NCI-H2107 treated with DMSO at 0.1 percent for 48 hours (cell line): ENCODE measurements around the gene CD22.
"Not testable (repeated sequence)": the region's sequence is repeated elsewhere in the genome, so short reads cannot be mapped to it uniquely, and the experiment has no call there.

Experiments used
- DNase-seq: peaks from one replicate; lab custom pipeline; 2025; ENCODE audit not compliant: unreplicated experiment; lab: John Stamatoyannopoulos, UW

CD22 gene

DNA sequence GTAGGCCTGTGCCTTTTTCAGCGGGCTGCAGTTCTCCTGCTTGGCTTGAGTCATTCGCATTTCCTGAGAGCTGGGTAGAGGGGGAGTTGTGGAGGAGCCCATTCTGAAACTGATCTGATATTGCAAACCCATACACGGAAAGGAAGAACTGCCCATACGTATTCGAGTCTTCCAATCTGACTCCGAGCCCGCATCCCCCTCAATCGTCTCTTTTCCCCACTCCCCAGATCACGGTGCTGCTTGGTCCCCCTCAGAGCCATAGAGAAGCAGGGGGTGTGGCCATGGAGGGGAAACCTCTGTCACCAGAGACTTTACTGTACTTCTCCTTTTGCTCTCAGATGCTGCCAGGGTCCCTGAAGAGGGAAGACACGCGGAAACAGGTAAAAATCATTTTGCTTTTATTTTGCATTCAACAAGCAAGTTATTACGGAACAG is at the start of gene CD22:
TSS of gene CD22 (plus strand) at position 337 of the 435 bp plus-strand sequence. CDS start 2,854 bp downstream, outside the sequence.
- DNase-seq = no peak

DNA sequence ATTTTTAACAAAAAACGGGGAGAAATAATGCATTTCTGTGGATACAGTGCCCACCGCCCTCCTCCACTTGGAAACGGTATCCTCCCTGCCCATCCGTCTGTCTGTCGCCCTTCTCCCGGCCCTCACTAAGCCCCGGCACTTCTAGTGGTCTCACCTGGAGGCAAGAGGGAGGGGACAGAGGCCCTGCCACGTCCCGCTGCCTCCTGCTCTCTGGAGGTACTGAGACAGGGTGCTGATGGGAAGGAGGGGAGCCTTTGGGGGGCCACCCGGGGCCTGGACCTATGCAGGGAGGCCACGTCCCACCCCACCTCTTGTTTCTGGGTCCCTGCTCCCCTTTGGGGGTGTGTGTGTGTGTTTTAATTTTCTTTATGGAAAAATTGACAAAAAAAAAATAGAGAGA is 49.6 kb upstream of the CD22 start:
- no peak for DNase-seq

DNA sequence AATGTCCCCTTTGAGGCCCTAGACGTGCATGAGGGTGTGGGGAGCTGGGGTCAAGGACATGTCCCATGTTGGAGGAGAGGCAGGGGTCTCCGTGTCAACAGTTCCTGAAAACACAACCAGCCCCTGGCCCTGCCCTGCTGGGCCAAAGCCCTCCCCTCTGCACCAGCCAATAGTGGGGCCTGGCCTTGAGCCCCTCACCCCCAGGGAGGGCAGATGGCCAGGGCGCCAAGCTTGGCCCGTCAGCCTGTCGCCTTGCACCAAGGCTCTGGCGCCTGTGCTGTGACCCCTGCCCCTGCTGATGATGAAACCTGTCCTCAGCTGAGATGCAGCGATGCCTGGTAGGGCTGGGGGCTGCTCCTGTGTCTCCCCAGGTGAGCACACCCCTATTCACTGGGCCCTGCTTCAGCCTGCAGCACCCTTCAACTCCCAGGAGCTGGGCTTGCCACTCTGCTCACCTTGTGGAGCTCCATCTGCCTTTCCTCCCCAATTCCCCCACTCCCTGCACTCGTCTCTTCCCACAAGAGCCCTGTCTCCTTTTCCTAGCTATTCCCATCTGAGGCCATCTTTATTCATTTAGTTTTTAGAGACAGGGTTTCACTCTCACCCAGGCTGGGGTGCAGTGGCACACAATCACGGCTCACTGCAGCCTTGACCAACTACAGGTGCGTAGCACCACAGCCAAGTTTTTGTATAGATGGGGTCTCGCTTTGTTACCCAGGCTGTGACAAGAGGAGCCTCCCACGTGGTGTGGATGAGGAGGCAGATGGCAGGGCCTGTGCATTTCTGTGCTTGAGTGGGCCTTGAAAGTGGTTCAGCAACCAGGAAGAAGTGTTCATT is 48.8 kb upstream of the CD22 start:
- no peak for DNase-seq

DNA sequence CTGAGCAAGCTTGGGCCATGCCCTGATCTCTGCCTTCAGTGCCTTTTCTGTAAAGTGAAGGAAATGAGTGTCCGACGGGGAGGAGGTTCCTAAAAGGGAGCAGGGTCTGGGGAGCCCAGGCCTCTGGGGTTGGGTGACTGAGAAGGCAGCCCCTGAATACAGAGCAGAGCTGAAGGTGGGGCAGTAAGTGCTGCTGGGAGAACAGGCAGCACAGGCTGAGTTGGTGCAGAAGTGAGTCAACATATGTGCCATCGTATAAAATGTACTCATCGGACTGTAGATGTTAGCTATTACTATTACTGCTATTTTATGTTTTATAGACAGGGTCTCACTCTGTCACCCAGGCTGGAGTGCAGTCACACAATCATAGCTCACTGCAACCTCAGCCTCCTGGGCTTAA is 47.7 kb upstream of the CD22 start:
- no peak for DNase-seq

DNA sequence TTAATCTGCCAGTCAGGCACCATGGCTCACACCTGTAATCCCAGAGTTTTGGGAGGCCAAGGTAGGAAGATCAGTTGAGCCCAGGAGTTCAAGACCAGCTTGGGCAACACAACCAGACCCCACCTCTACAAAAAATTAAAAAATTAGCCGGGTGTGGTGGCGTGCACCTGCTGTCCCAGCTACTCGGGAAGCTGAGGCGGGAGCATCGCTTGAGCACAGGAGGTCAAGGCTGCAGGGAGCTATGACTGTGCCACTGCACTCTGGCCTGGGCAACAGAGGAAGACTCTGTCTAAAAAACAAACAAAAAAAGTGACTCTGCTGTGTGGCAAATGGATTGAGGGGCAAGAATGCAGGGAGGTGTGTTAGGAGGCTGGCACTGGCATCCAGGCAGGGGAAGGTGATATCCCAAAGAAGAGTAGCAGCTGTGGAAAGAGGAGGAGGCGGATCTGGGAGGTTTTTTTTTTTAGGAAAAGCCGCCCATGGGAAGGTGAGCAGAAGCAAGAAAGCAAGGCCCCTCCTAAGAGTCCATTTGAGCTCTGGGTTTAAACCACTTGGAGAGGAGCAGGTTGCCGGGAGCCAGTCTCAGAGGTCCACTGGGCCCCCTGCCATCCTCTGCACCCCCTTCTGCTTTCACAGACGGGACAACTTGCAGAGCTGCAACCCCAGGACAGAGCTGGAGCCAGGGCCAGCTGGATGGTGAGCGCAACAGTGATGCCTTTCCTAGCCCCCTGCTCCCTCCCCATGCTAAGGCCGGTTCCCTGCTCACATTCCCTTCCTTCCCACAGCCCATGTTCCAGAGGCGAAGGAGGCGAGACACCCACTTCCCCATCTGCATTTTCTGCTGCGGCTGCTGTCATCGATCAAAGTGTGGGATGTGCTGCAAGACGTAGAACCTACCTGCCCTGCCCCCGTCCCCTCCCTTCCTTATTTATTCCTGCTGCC is 44.6 kb upstream of the CD22 start:
- DNase-seq = no peak

DNA sequence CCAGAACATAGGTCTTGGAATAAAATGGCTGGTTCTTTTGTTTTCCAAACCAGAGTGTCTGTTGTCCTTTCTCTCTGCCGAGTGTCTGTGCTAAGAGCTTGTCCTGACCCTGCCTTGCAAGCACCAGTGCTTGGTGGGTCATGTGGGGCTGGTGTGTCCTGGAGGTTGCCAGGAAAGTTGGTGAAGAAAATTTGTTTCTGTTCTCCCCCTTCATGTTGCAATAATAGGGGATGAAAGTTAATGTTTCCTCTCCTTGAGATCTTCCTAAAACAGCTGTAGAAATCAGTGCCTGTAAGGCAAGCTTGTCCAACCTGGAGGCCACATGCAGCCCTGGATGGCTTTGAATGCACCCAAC is 43.9 kb upstream of the CD22 start:
- DNase-seq = no peak

DNA sequence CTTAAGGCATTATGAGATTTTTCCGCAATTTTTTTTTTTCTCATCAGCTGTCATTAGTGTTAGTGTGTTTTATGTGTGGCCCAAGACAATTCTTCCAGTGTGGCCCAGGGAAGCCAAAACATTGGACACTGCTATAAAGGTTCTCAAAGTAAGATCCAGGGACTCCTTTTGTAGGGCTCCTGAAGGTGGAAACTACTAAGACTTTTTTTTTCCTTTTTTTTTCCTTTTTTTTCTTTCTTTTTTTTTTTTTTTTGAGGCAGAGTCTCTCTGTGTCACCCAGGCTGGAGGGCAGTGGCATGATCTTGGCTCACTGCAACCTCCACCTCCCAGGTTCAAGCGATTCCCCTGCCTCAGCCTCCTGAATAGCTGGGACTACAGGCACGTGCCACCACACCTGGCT is 43.5 kb upstream of the CD22 start:
- not testable (repeated sequence) for DNase-seq

DNA sequence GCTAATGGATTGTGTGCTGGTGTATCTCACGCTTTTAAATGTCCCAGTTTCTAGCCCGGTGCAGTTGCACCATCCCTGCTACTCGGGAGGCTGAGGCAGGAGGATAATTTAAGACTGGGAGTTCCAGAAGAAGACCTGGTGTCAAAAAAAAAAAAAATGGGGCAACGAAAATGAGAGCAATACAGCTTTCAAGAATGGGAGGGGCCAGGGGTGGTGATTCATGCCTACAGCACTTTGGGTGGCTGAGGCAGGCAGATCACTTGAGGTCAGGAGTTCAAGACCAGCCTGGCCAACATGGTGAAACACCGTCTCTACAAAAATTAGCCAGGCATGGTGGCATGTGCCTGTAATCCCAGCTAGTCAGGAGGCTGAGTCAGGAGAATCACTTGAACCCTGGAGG is 42.9 kb upstream of the CD22 start:
- not testable (repeated sequence) for DNase-seq

DNA sequence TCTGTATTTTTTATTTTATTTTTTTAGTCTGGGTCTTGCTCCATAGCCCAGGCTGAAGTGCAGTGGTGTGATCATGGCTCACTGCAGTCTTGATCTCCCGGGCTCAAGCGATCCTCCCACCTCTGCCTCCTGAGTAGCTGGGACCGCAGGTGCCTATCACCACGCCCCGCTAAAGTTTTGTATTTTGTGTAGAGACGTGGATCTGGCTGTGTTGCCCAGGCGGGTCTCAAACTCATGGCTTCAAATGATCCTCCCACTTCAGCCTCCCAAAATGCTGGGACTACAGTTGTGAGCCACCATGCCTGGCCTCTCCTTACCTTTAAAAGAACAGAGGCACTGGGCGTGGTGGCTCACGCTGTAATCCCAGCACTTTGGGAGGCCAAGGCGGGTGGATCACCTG is 41.3 kb upstream of the CD22 start:
- no peak for DNase-seq

DNA sequence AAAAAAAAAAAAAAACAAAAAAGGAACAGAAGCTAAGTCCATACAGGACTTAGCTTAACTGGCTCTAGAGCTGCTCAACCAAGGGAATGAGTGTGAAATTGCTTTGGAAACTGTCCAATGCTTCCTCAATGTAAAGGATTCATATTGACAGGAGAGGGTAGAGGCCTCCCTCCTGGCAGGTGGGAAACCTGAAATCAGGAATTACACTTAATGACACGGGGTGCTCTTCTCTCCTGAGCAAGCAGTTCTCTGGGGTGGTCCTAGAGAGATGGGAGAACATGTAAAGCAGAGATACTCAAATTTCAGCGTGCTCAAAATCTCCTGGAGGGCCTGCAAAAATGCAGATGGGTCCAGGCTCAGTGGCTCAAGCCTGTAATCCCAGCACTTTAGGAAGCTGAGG is 40.7 kb upstream of the CD22 start:
- no peak for DNase-seq

DNA sequence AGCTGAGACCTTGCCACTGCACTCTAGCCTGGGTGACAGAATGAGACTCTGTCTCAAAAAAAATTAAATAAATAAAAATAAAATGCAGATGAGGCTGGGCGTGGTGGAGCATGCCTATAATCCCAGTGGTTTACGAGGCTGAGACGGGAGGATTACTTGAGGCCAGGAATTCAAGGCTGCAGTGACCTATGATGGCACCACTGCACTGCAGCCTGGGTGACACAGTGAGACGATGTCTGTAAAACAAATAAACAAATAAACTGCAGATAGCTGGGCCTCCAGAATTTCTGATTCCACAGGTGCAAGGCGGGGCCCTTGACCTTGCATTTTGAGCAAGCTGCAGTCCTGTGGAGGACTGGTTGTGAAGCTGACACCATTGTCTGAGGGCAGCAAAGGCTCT is 40.1 kb upstream of the CD22 start:
- DNase-seq = no peak

DNA sequence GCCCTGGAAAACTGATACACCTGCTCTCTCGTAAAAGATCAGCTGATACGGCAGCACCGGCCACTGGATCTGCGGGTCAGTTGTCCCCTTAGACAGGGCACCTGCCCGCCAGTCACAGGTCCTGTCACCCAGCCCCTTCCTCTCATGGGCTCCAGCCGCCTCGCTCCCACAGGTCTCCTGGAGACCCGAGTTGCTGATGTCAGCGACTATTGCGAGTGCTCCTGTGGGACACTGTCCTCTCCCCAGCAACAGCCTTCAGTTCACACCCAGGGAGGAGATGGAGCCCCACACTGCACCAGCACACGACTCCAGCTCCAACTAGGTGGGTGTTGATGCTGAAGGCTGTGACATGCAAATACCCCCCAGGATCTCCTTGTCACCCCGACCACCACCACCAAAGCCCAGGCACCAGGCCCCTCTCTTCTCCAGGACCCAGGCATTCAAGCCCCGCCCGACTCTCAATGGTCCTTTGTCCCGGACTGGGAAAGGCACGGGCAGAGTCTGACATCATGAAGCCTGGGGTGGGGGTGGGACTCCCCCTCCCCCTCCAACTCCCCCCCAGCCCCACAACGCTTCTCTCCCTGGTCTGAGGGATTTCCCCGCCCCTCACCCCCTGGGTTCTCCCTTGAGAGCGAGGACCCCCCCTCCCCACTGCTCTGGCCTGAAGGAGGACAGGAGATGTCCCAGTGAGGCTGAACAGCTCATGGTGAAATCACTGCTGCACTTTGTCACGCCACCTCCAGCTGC is 38.4 kb upstream of the CD22 start:
- no peak for DNase-seq

DNA sequence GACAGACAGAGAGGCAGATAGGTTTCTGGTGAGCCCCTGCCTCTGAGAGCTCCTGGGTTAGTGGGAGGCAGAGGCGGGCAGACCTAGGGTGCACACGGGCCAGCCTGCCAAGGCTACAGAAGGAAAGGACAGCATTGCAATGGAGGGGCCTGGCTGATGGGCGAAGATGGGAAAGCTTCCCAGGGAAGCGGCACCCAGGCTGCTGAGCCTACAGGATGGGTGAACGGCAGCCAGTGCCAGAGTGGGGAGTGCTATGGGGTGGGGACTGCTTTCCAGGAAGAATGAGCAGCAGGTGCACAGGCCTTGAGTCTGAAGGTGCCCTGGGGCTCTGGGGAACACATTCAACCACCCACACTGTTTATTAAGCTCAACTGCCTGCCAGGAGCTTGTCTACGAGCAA is 37.7 kb upstream of the CD22 start:
- no peak for DNase-seq

DNA sequence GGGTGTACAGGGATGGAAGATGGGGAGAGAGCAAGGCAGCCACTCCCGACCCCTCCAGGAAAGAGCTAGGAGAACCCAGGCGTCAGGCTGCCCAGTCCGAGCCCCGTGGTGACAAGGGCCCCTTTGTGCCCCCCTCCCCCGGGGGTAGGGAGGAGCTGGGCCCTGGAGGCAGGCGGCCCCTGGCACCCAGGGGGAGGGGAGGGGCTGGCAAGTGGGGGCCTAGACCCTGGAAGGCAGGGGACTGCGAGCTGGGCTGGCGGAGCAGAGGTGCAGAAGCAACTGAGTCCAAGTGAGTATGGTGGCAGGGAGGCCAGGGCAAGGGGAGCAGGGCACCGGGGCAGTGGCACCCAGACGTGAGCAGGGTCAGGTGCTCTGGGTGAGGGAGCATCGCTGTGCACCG is 37.1 kb upstream of the CD22 start, which contains the start of gene MAG:
TSS of gene MAG (plus strand) at position 246 of the 400 bp plus-strand sequence. CDS start 3,248 bp downstream, outside the sequence.
- DNase-seq = no peak

DNA sequence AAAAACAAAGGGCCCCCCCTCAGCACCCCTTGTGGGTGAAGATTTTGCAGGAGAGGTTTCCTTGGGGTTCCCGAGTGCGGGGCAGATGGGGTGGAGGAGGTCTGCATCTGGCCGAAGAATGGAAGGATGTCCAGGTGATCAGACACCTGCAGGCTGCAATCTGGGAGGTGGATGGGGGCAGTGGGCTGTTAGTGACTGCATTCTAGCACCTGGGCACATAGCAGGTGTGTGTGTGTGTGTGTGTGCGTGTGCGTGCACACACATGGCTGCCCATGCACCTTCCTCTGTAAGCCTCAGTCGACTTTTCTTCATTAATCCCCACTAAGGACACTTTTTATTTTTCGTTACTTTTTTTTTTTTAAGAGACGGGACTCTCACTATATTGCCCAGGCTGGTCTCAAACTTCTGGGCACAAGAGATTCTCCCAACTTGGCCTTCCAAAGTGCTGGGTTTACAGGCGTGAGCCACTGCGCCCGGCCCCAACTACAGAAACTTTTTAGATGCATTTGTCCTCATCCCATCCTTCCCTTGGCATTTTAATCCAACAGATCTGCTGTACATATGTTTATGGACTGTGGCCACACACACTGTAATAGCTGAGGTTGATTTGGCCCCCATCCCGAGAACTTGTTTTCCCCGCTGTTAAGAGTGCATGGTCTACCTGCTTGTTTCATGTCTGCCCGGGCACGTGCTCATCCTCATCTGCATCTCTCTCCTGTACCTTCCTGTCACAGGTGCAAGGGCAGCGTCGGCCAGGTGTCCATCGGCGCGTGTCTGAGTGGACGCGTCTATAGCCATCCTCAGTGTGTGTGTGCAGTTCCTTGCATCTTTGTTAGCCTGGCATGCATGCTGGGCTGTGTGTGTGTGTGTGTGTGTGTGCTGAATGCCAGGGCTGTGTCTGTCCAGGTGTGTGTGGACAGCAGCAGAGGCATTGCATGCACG is 36.3 kb upstream of the CD22 start:
- no peak for DNase-seq

DNA sequence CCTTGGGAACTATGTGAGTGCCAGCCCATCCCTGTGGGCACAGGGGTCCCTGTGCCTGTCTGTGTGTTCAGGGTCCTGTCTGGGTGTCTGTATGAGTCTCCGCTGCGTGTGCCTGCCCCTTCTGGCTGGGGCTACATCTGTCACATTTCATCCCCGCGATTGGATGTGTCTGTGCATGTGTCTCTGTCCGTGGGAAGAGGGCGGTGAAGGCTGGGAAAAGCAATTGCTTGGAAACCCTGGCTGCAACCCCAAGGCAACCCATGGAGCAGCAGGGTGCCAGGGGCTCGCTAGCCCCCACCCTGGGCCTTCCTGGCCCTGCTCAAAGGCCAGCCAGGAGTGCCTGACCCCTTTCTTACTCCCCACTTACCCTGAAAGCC is 35.6 kb upstream of the CD22 start:
- DNase-seq = no peak

DNA sequence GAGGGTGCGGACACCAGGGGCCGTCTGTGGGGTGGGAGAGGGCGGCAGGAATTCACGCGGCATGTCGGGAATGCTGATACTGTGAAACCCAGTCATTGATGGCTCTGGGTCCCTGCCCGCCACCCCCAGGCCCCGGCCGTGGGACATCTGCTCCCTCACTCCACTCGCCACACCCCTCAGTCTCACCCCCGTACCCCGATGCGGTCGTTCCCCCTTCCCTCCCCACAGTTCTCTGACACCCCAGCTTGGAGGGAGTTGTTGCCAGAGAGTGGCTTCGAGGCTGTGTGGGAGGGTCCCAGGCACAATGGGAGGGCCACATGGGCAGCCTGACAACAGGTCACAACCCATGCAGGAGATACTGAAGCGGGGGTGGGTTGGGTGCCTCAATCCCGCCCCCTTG is 35.2 kb upstream of the CD22 start:
- no peak for DNase-seq

DNA sequence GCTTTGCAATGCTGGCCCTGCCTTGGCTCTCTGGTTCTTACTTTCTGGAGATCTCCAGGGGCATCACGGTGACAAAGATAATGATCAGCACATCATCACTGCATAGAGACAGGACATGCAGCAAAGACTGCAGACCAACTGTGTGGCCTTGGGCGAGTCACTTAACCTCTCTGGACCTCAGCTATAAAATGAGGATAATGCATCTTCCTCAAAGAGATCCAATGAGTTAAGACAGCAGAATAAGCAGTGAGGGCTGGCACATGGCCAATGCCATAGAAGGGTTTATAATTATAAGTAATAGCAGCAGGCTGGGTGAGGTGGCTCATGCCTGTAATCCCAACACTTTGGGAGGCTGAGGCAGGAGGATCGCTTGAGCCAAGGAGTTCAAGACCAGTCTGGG is 34.7 kb upstream of the CD22 start:
- no peak for DNase-seq

DNA sequence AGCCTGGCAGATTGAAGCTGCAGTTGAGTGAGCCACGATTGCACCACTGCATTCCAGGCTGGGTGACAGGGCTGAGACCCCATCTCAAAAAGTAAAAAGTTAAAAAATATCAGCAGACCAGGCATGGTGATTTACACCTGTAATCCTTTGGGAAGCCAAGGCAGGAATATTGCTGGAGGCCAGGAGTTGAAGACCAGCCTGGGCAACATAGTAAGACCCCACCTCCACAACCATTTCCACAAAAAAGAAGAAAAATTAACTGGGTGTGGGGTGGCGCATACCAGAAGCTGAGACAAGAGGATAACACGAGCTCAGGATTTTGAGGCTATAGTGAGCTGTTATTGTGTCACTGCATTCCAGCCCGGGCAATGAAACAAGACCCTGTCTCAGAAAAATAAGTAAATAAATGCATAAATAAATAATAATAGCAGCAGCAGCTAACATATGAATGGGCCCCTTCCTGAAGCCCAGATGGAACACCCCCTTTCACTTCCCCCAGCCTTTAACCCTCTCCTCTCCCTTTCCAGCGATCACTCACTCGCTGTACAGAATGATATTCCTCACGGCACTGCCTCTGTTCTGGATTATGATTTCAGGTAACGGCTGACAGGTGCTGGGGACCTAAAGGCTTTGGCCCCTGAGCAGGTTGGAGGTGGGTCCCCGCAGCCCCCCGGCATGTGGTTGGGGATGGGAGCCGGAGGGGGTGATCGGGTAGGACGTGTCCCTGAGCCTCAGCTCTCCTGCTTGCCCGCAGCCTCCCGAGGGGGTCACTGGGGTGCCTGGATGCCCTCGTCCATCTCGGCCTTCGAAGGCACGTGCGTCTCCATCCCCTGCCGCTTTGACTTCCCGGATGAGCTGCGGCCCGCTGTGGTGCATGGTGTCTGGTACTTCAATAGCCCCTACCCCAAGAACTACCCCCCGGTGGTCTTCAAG is 33.9 kb upstream of the CD22 start:
- DNase-seq = no peak
